Measurements from ENCODE around the gene PTPRN2. TPM values are rescaled to one million over a fixed set of nuclear protein-coding genes. Genes with fewer than 3 reads are reported as not detected.

The PTPRN2 gene
- total and polyA plus RNA-seq, 2 of the 8 experiments (the other 6 are each of a cell fraction or from before 2014, with no cell fraction given): 2.6 to 4.5 TPM

DNA sequence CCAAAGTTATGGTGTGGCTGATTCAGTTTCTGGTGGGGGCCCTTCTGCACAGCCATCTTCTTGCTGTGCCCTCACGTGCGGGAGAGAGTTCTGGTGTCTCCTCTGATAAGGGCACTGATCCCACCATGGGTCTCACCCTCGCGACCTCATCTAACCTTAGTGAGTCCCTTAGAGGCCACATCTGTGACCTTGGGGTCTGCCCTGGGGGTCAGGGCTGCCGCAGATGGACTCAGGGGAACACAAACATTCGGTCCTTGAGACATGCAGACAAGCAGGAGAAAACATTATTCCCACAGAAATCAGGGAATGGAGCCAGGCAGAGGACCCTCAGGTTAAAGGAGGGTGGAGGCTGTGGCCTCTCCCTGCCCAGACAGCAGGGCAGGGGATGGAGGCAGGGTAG, 1072.9 kb downstream of the PTPRN2 start (continued):
- no peak for TF ChIP-seq SIN3A (conservative IDR thresholded peaks at IDR 0.05 in 1 of 2, IDR thresholded peaks at IDR 0.05 in 1 of 2; ENCODE audit: low read depth in 1 of 2, low read length in 2 of 2)
- no peak for TF ChIP-seq TCF12 (IDR thresholded peaks at IDR 0.05; ENCODE audit: low read depth, low read length)
- no peak for TF ChIP-seq TAF7 (optimal IDR thresholded peaks at IDR 0.05; ENCODE audit: borderline replicate concordance, low read depth, low read length)
- TF ChIP-seq GABPA (IDR thresholded peaks at IDR 0.05; ENCODE audit: borderline replicate concordance, insufficient read depth, low read length): no peak
- no peak for TF ChIP-seq RFX5 (IDR thresholded peaks at IDR 0.05; ENCODE audit: borderline replicate concordance, low read depth, low read length)
- no peak for TF ChIP-seq CEBPB (IDR thresholded peaks at IDR 0.05; ENCODE audit: low read depth, low read length)
- TF ChIP-seq BRCA1 (IDR thresholded peaks at IDR 0.05; ENCODE audit: low read depth, low read length): no peak

Data from H1 (cell line).